ENCODE results near the gene SLC22A24.

- no peak for TF ChIP-seq CTCF (IDR thresholded peaks at IDR 0.05 in 4 of 5, conservative IDR thresholded peaks at IDR 0.05 in 1 of 5)
- TF ChIP-seq POLR2A (IDR thresholded peaks at IDR 0.05), result no peak
These were observed 63.3 kb downstream of the SLC22A24 start for GRCh38 chr11:63080682-63081081.

Measured in gastrocnemius medialis (tissue), 4 donors.